ENCODE data around the gene TPSB2.

The TPSB2 gene

DNA sequence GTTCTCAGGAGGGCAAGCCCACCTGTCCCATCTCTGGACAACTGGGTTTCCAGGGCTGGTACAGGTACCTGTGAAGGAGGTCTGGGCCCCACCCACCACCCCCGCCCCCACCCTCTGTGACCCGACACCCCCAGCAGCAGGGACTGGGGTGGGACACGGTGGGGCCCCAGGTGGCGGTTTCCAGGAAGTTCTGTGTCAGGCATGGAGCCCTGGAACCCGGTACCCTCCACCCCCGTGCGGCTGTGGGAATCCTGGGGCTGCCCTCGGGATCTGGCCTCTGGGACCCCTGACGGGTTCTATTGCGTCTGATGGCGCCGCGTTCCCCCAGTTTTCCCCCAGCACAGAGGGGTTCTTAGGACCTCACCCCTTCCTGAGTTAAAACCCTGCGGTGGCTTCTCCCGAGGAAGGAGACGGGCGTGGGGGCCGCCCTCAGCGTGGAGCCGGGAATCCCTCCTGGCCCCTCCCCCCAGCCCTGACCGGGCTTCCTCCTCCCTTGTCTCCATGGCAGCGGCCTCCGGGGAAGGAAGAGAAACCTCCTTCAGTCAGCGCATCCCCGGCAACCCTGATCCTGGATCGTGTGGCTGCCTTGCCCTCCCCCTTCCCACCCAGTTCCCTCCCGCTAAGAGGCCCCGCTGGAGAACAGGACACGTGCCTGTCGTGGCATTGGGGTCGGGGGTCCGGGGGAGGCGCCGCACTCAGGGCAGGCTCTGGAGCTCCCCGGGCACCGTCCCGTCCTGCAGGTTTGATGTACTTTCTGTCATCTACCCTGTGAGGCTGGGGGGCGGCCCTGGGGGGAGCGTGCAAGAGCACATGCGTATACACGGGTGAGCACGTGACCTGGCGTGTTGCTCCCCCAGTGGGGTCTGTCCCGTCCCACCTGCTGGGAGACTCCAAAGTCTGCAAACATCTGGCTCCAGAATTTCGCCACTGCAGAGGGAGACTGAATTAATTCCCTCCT, 46.8 kb downstream of the TPSB2 start:
- H3K9ac ChIP-seq (ENCODE audit: low read length in 5 of 5), result no peak overlapping the region
- H3K4me3 ChIP-seq (ENCODE audit: low read depth in 1 of 5, low read length in 5 of 5), result no peak overlapping the region
- H3K4me1 ChIP-seq (ENCODE audit: control insufficient read depth in 5 of 5, insufficient read depth in 5 of 5, low read length in 5 of 5), result peaks cover 0 to 12% (median 6%) of the 10 kb centered on the region in 5 donors
- H3K27me3 ChIP-seq (ENCODE audit: control insufficient read depth in 5 of 5, insufficient read depth in 4 of 5, low read length in 5 of 5), result peaks cover 14 to 38% (median 28%) of the 10 kb centered on the region in 5 donors
- H3K9me3 ChIP-seq (ENCODE audit: control insufficient read depth in 5 of 5, low read length in 5 of 5), result peaks cover 0 to 4% (median 0%) of the 10 kb centered on the region in 5 donors
- H3K27ac ChIP-seq (ENCODE audit: low read depth, low read length), result no peak overlapping the region
- no peaks in the 10 kb centered on the region for H3K36me3 ChIP-seq (ENCODE audit: control insufficient read depth in 5 of 5, insufficient read depth in 5 of 5, low read length in 5 of 5)

DNA sequence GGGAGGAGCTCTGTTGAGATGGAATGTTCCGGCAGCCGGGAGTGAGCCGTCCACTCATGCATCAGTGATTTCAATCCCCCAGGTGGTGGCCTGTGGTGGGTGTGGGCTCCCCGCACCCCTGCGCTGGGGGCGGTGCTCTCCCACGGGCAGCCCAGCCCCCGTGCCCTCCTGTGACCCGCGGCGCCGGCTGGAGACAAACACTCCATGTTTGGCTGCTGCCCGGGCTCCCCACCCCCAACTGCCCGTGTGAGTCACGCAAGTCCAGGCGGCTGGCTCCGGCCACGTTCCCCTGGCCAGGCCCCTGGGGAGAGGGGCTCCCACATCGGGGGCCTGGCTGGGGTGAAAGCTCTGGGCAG, 47.7 kb downstream of the TPSB2 start:
- Histone ChIP-seq H3K4me3 (ENCODE audit: low read depth in 1 of 5, low read length in 5 of 5) (no peak overlapping the region), H3K9ac (ENCODE audit: low read length in 5 of 5) (no peak overlapping the region), H3K27ac (ENCODE audit: low read depth, low read length) (no peak overlapping the region), H3K27me3 (ENCODE audit: control insufficient read depth in 5 of 5, insufficient read depth in 4 of 5, low read length in 5 of 5) (peaks cover 12 to 33% (median 28%) of the 10 kb centered on the region in 5 donors), H3K9me3 (ENCODE audit: control insufficient read depth in 5 of 5, low read length in 5 of 5) (peaks cover 0 to 4% (median 0%) of the 10 kb centered on the region in 5 donors), H3K36me3 (ENCODE audit: control insufficient read depth in 5 of 5, insufficient read depth in 5 of 5, low read length in 5 of 5) (no peaks in the 10 kb centered on the region), H3K4me1 (ENCODE audit: control insufficient read depth in 5 of 5, insufficient read depth in 5 of 5, low read length in 5 of 5) (peaks cover 0 to 12% (median 6%) of the 10 kb centered on the region in 5 donors)

DNA sequence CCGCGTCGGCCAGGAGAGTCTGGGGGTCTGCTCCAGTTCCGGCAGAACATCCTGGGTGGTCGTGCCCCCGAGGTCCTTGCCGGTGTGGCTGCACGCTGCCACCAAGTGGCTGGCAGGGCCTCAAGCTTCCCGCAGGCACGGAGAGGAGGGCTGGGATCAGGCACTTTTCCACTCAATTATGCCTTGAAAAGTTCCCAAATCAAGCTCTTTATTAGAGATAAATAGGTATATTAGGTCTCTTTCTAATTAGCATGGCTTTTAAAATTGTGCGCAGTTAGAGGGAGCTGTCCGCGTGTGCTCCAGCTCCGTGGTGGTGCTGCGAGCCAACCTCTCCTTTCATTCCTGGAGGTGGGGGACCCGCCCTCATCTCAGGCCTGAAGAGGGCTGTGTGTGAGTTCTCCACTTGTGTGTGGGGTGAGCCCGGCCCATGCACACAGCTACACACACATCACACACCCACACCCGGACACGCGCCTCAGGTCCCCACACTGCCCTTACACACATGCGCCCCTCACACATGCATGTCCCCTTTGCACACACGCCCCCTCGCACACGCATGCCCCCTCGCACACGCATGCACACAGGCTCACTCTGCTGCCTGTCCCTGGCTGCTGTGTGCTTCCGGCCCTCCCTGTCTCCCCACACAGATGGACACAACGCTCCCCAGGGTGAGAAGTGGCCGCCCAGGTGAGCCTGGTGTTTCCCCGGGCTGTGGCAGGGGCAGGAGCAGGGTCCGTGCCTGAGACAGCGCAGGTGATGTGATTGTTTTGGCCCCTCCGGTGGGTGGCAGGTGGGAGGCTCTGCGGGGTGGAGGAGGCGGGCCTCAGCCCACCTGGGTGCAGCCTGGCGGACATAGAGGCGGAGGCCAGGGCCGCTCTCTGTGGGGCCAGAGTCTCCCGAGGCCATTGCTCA, 48.3 kb downstream of the TPSB2 start:
- Histone ChIP-seq H3K36me3 (ENCODE audit: control insufficient read depth in 5 of 5, insufficient read depth in 5 of 5, low read length in 5 of 5) (no peaks in the 10 kb centered on the region), H3K27ac (ENCODE audit: low read depth, low read length) (no peak overlapping the region), H3K9me3 (ENCODE audit: control insufficient read depth in 5 of 5, low read length in 5 of 5) (peaks cover 0 to 4% (median 0%) of the 10 kb centered on the region in 5 donors), H3K27me3 (ENCODE audit: control insufficient read depth in 5 of 5, insufficient read depth in 4 of 5, low read length in 5 of 5) (peaks cover 15 to 34% (median 30%) of the 10 kb centered on the region in 5 donors), H3K4me3 (ENCODE audit: low read depth in 1 of 5, low read length in 5 of 5) (no peak overlapping the region), H3K4me1 (ENCODE audit: control insufficient read depth in 5 of 5, insufficient read depth in 5 of 5, low read length in 5 of 5) (peaks cover 0 to 12% (median 6%) of the 10 kb centered on the region in 5 donors), H3K9ac (ENCODE audit: low read length in 5 of 5) (no peak overlapping the region)

DNA sequence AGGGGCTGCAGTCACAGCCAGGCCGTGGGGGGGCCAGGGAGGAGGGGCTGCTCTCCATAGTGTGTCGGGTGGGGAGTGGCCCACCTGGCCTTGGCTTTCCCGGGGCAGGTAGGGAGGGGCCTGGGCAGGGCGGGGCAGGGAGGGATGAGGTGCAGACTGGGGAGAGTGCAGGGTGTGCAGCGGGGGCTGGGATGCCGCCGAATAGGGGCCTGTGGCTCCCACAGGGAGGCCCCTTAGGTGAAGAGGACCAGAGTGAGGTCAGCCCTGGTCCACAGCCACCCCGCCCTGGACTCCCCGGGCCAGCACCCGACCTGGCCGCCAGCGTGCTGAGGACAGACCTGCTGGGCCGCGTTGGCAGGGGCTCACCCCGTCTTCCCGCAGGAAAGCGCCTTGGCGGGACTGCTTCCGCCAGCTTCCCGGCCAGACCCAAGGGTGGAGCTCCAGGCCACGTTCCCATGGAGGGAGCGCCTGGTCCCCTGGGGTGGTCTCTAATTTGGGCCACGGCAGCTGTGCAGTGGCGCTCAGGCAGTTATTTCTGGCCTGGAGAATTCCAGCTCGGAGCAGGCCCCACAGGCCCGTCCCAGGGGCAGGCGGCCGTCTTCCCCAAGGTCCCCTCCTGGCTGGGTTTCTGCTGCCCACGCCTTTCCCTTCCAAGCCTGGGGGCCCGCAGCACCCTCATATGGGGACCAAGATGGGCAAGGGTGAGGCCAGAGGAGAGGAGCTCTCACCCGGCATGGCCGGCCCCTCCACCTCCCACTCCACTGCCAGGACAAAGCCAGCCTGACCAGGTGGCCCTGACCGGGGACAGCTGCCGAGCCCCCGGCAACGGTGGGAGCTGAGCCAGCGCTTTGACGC, 49.2 kb downstream of the TPSB2 start:
- Histone ChIP-seq H3K9me3 (ENCODE audit: control insufficient read depth in 5 of 5, low read length in 5 of 5) (peaks cover 0 to 3% (median 0%) of the 10 kb centered on the region in 5 donors), H3K9ac (ENCODE audit: low read length in 5 of 5) (no peak overlapping the region), H3K27me3 (ENCODE audit: control insufficient read depth in 5 of 5, insufficient read depth in 4 of 5, low read length in 5 of 5) (peaks cover 21 to 41% (median 34%) of the 10 kb centered on the region in 5 donors), H3K4me3 (ENCODE audit: low read depth in 1 of 5, low read length in 5 of 5) (no peak overlapping the region), H3K27ac (ENCODE audit: low read depth, low read length) (no peak overlapping the region), H3K4me1 (ENCODE audit: control insufficient read depth in 5 of 5, insufficient read depth in 5 of 5, low read length in 5 of 5) (peaks cover 0 to 12% (median 6%) of the 10 kb centered on the region in 5 donors), H3K36me3 (ENCODE audit: control insufficient read depth in 5 of 5, insufficient read depth in 5 of 5, low read length in 5 of 5) (no peaks in the 10 kb centered on the region)
